ENCODE results near the gene DMD. TPM values are rescaled to one million over a fixed set of nuclear protein-coding genes. Genes with fewer than 3 reads are reported as not detected.

Gene DMD
- total RNA-seq, 3 donors from 2014 or later, result 11.2 to 140 (median 12.6) TPM

- H3K4me1 ChIP-seq (ENCODE audit: low read depth), result no peaks in the 10 kb centered on the region
- H3K4me3 ChIP-seq, result no peak overlapping the region
- DNase-seq (no peak), ATAC-seq (no peak)
- intact Hi-C loops (cut with DNase I, micrococcal nuclease), result no loop called here
- TF ChIP-seq CTCF (IDR thresholded peaks at IDR 0.05), result no peak
- no peaks in the 10 kb centered on the region for H3K9me3 ChIP-seq
- no peaks in the 10 kb centered on the region for H3K36me3 ChIP-seq (ENCODE audit: low read depth)
These were observed 1374.9 kb downstream of the DMD start for GRCh38 chrX:31836479-31836878.

- no peak for TF ChIP-seq CTCF (IDR thresholded peaks at IDR 0.05)
- ATAC-seq (no peak), DNase-seq (no peak)
- Histone ChIP-seq H3K36me3 (ENCODE audit: low read depth) (no peaks in the 10 kb centered on the region), H3K4me1 (ENCODE audit: low read depth) (no peaks in the 10 kb centered on the region), H3K9me3 (no peaks in the 10 kb centered on the region), H3K4me3 (no peak overlapping the region)
- intact Hi-C loops (cut with DNase I, micrococcal nuclease), result no loop called here
These were observed 1379.1 kb downstream of the DMD start for GRCh38 chrX:31832263-31832662.

- intact Hi-C loops (cut with DNase I, micrococcal nuclease), result no loop called here
- DNase-seq, result no peak
- H3K4me1 ChIP-seq (ENCODE audit: low read depth), result no peaks in the 10 kb centered on the region
- no peak for ATAC-seq
- H3K9me3 ChIP-seq, result no peaks in the 10 kb centered on the region
- no peak for TF ChIP-seq CTCF (IDR thresholded peaks at IDR 0.05)
- H3K36me3 ChIP-seq (ENCODE audit: low read depth), result no peaks in the 10 kb centered on the region
- H3K4me3 ChIP-seq, result no peak overlapping the region
These were observed 1390.7 kb downstream of the DMD start for GRCh38 chrX:31820430-31821210.

GRCh38 chrX:31819455-31819854 is 1391.9 kb downstream of the DMD start:
- intact Hi-C loops (cut with DNase I, micrococcal nuclease), result no loop called here
- ATAC-seq (no peak), DNase-seq (no peak)
- no peak for TF ChIP-seq CTCF (IDR thresholded peaks at IDR 0.05)
- Histone ChIP-seq H3K4me1 (ENCODE audit: low read depth) (no peaks in the 10 kb centered on the region), H3K4me3 (no peak overlapping the region), H3K9me3 (no peaks in the 10 kb centered on the region), H3K36me3 (ENCODE audit: low read depth) (no peaks in the 10 kb centered on the region)

- DNase-seq (no peak), ATAC-seq (no peak)
- no peak overlapping the region for H3K4me3 ChIP-seq
- no peaks in the 10 kb centered on the region for H3K4me1 ChIP-seq (ENCODE audit: low read depth)
- no peaks in the 10 kb centered on the region for H3K9me3 ChIP-seq
- no peaks in the 10 kb centered on the region for H3K36me3 ChIP-seq (ENCODE audit: low read depth)
- intact Hi-C loops (cut with DNase I, micrococcal nuclease), result no loop called here
- TF ChIP-seq CTCF (IDR thresholded peaks at IDR 0.05), result no peak
These were observed 1400.2 kb downstream of the DMD start for GRCh38 chrX:31811106-31811505.
